HEK293 (cell line): ENCODE measurements around the gene PIPOX.

Experiments
- BCL11B ChIP-seq: fragments of 450-650 bp; formaldehyde crosslinking; IDR thresholded peaks from 2 replicates; pipeline ENCODE4 v1.5.1; 2016; ENCODE audit warnings: low read depth, missing biosample characterization, missing genetic modification characterization
- GFI1B ChIP-seq: fragments of 450-650 bp; formaldehyde crosslinking; IDR thresholded peaks from 2 replicates; pipeline ENCODE4 v1.5.1; 2016; ENCODE audit warnings: missing biosample characterization, missing genetic modification characterization
- HIC1 ChIP-seq: fragments of 450-650 bp; formaldehyde crosslinking; IDR thresholded peaks from 2 replicates; pipeline ENCODE4 v1.5.1; 2016; ENCODE audit warnings: missing biosample characterization, missing genetic modification characterization
- IKZF3 ChIP-seq: fragments of 450-650 bp; IDR thresholded peaks from 2 replicates; pipeline ENCODE4 v1.5.0; 2018; ENCODE audit warnings: missing biosample characterization, mild to moderate bottlenecking, missing genetic modification characterization, moderate library complexity
- INSM2 ChIP-seq: fragments of 450-650 bp; formaldehyde crosslinking; IDR thresholded peaks from 2 replicates; pipeline ENCODE4 v1.5.1; 2016; ENCODE audit warnings: missing biosample characterization, missing genetic modification characterization
- KLF10 ChIP-seq: fragments of 450-650 bp; IDR thresholded peaks from 2 replicates; pipeline ENCODE4 v1.5.1; 2018; ENCODE audit warnings: missing biosample characterization, mild to moderate bottlenecking, missing genetic modification characterization
- KLF16 ChIP-seq: fragments of 450-650 bp; formaldehyde crosslinking; IDR thresholded peaks from 2 replicates; pipeline ENCODE4 v1.5.1; 2017; ENCODE audit warnings: missing biosample characterization, missing genetic modification characterization
- REPIN1 ChIP-seq: fragments of 450-650 bp; formaldehyde crosslinking; IDR thresholded peaks from 2 replicates; pipeline ENCODE4 v1.5.1; 2017; ENCODE audit warnings: missing biosample characterization, missing genetic modification characterization, low read depth
- SETDB1 ChIP-seq: IDR thresholded peaks from one replicate; pipeline ENCODE4 v1.6.1; 2017; ENCODE audit warnings: mild to moderate bottlenecking, low read length, moderate library complexity, mixed read lengths; ENCODE audit not compliant: insufficient read length
- SP7 ChIP-seq: fragments of 450-650 bp; formaldehyde crosslinking; IDR thresholded peaks from 2 replicates; pipeline ENCODE4 v1.5.1; 2016; ENCODE audit warnings: missing biosample characterization, missing genetic modification characterization
- TCF7L2 ChIP-seq: IDR thresholded peaks from 2 replicates; pipeline ENCODE4 v1.6.1; 2011; ENCODE audit warnings: low read depth, mild to moderate bottlenecking, inconsistent platforms, low read length, moderate library complexity, borderline replicate concordance
- ZBTB1 ChIP-seq: fragments of 450-650 bp; formaldehyde crosslinking; IDR thresholded peaks from 2 replicates; pipeline ENCODE4 v1.5.1; 2016; ENCODE audit warnings: missing biosample characterization, missing genetic modification characterization
- ZBTB20 ChIP-seq: fragments of 450-650 bp; formaldehyde crosslinking; IDR thresholded peaks from 2 replicates; pipeline ENCODE4 v1.5.1; 2016; ENCODE audit warnings: missing biosample characterization, missing genetic modification characterization
- ZBTB26 ChIP-seq: fragments of 450-650 bp; formaldehyde crosslinking; optimal IDR thresholded peaks from 2 replicates; pipeline ENCODE3; 2016; ENCODE audit warnings: missing biosample characterization, mild to moderate bottlenecking, missing genetic modification characterization
- ZFP69B ChIP-seq: fragments of 450-650 bp; formaldehyde crosslinking; IDR thresholded peaks from 2 replicates; pipeline ENCODE4 v1.5.1; 2016; ENCODE audit warnings: missing biosample characterization, missing genetic modification characterization
- ZNF133 ChIP-seq: fragments of 450-650 bp; formaldehyde crosslinking; IDR thresholded peaks from 2 replicates; pipeline ENCODE4 v1.5.1; 2016; ENCODE audit warnings: missing biosample characterization, missing genetic modification characterization
- ZNF140 ChIP-seq: fragments of 450-650 bp; formaldehyde crosslinking; IDR thresholded peaks from 2 replicates; pipeline ENCODE4 v1.5.1; 2016; ENCODE audit warnings: missing biosample characterization, missing genetic modification characterization
- ZNF157 ChIP-seq: fragments of 450-650 bp; formaldehyde crosslinking; IDR thresholded peaks from 2 replicates; pipeline ENCODE4 v1.5.1; 2016; ENCODE audit warnings: missing biosample characterization, missing genetic modification characterization
- ZNF175 ChIP-seq: fragments of 450-650 bp; formaldehyde crosslinking; IDR thresholded peaks from 2 replicates; pipeline ENCODE4 v1.5.1; 2016; ENCODE audit warnings: missing biosample characterization, missing genetic modification characterization
- ZNF184 ChIP-seq: fragments of 450-650 bp; IDR thresholded peaks from 2 replicates; pipeline ENCODE4 v1.5.1; 2018; ENCODE audit warnings: missing biosample characterization, mild to moderate bottlenecking, missing genetic modification characterization
- ZNF19 ChIP-seq: fragments of 450-650 bp; formaldehyde crosslinking; IDR thresholded peaks from 2 replicates; pipeline ENCODE4; 2016; ENCODE audit warnings: missing biosample characterization, missing genetic modification characterization, low read depth
- ZNF23 ChIP-seq: fragments of 450-650 bp; formaldehyde crosslinking; IDR thresholded peaks from 2 replicates; pipeline ENCODE4 v1.5.1; 2016; ENCODE audit warnings: missing biosample characterization, missing genetic modification characterization, borderline replicate concordance
- ZNF311 ChIP-seq: fragments of 450-650 bp; formaldehyde crosslinking; IDR thresholded peaks from 2 replicates; pipeline ENCODE4 v1.5.1; 2017; ENCODE audit warnings: missing biosample characterization, missing genetic modification characterization, borderline replicate concordance
- ZNF324 ChIP-seq: fragments of 450-650 bp; formaldehyde crosslinking; IDR thresholded peaks from 2 replicates; pipeline ENCODE4 v1.5.1; 2016; ENCODE audit warnings: missing biosample characterization, missing genetic modification characterization
- ZNF423 ChIP-seq: fragments of 450-650 bp; formaldehyde crosslinking; IDR thresholded peaks from 2 replicates; pipeline ENCODE4 v1.5.1; 2016; ENCODE audit warnings: missing biosample characterization, missing genetic modification characterization
- ZNF48 ChIP-seq: fragments of 450-650 bp; formaldehyde crosslinking; IDR thresholded peaks from 2 replicates; pipeline ENCODE4 v1.5.1; 2016; ENCODE audit warnings: missing biosample characterization, missing genetic modification characterization
- ZNF529 ChIP-seq: fragments of 450-650 bp; formaldehyde crosslinking; IDR thresholded peaks from 2 replicates; pipeline ENCODE4 v1.5.1; 2017; ENCODE audit warnings: missing genetic modification characterization, missing biosample characterization; ENCODE audit not compliant: insufficient replicate concordance
- ZNF530 ChIP-seq: fragments of 450-650 bp; formaldehyde crosslinking; IDR thresholded peaks from 2 replicates; pipeline ENCODE4 v1.5.1; 2016; ENCODE audit warnings: low read depth, missing biosample characterization, missing genetic modification characterization
- ZNF544 ChIP-seq: fragments of 450-650 bp; formaldehyde crosslinking; IDR thresholded peaks from 2 replicates; pipeline ENCODE4 v1.5.0; 2017; ENCODE audit warnings: missing biosample characterization, missing genetic modification characterization
- ZNF548 ChIP-seq: fragments of 450-650 bp; formaldehyde crosslinking; IDR thresholded peaks from 2 replicates; pipeline ENCODE4 v1.5.1; 2016; ENCODE audit warnings: missing biosample characterization, missing genetic modification characterization
- ZNF549 ChIP-seq: fragments of 450-650 bp; IDR thresholded peaks from 2 replicates; pipeline ENCODE4 v1.5.1; 2018; ENCODE audit warnings: missing biosample characterization, missing genetic modification characterization, mild to moderate bottlenecking, inconsistent platforms, moderate library complexity
- ZNF626 ChIP-seq: fragments of 450-650 bp; sonication (Bioruptor Pico); formaldehyde crosslinking; IDR thresholded peaks from 2 replicates; pipeline ENCODE4 v1.5.1; 2018; ENCODE audit warnings: missing biosample characterization, missing genetic modification characterization, inconsistent platforms
- ZNF664 ChIP-seq: fragments of 450-650 bp; formaldehyde crosslinking; IDR thresholded peaks from 2 replicates; pipeline ENCODE4 v1.5.1; 2016; ENCODE audit warnings: missing biosample characterization, missing genetic modification characterization
- ZNF768 ChIP-seq: fragments of 450-650 bp; formaldehyde crosslinking; IDR thresholded peaks from 2 replicates; pipeline ENCODE4 v1.5.1; 2018; ENCODE audit warnings: missing biosample characterization, mild to moderate bottlenecking, missing genetic modification characterization
- ZSCAN4 ChIP-seq: fragments of 450-650 bp; formaldehyde crosslinking; IDR thresholded peaks from 2 replicates; pipeline ENCODE4 v1.5.1; 2017; ENCODE audit warnings: missing biosample characterization, missing genetic modification characterization

The PIPOX gene

GRCh38 chr17:29042679-29043538, at the start of gene PIPOX (continued):
- TF ChIP-seq ZSCAN4 (no peak), ZNF529 (tag by site-specific recombination) (peak; percentile 13), REPIN1 (tag by site-specific recombination) (no peak), ZBTB26 (tag by site-specific recombination) (no peak), ZNF133 (no peak), ZNF626 (no peak), ZNF175 (tag by site-specific recombination) (no peak), ZNF544 (peak; percentile 95), SP7 (tag by site-specific recombination) (no peak; the same call in 1 of the 2 replicates), ZBTB20 (tag by site-specific recombination) (peak; percentile 88), ZNF311 (tag by site-specific recombination) (no peak), GFI1B (tag by site-specific recombination) (no peak), ZBTB1 (tag by site-specific recombination) (no peak), INSM2 (no peak), ZNF19 (no peak), ZNF548 (no peak), HIC1 (tag by site-specific recombination) (peak; percentile 41; the same call in 1 of the 2 replicates), ZNF664 (tag by site-specific recombination) (no peak), ZNF324 (tag by site-specific recombination) (no peak), ZFP69B (tag by site-specific recombination) (0 out of 2 replicates have a peak, but pooled peaks have one; percentile 34), SETDB1 (no peak), ZNF768 (no peak), KLF10 (tag by site-specific recombination) (peak; percentile 84), IKZF3 (peak; percentile 89), ZNF423 (tag by site-specific recombination) (no peak; the same call in 1 of the 2 replicates), TCF7L2 (no peak), KLF16 (no peak), ZNF549 (tag by site-specific recombination) (no peak), ZNF23 (tag by site-specific recombination) (no peak), ZNF157 (tag by site-specific recombination) (no peak), ZNF184 (tag by site-specific recombination) (peak; percentile 95; the same call in 1 of the 2 replicates), ZNF530 (no peak), ZNF140 (tag by site-specific recombination) (no peak), BCL11B (no peak), ZNF48 (tag by site-specific recombination) (no peak)
